Keratinocyte (primary cell): ENCODE results near the gene CSRNP2. TPM values are rescaled to one million over a fixed set of nuclear protein-coding genes. Genes with fewer than 3 reads are reported as not detected.
A peak's percentile ranks its signal among the peaks of the same experiment; 100 is the strongest.

Experiments used
- DNase-seq: peaks from one replicate; pipeline ENCODE4 v3.0.0-alpha.2; 2011; ENCODE audit warnings: low read depth, missing footprints, low spot score
- FAIRE-seq: peaks from 2 replicates; lab custom pipeline; 2011; peaks lifted over from hg19 to GRCh38; lab: Jason Lieb, UNC
- H2AFZ ChIP-seq: 2 replicates; pipeline ENCODE4 v1.6.0; 2012; ENCODE audit warnings: low read length, control low read depth, inconsistent platforms; ENCODE audit not compliant: control insufficient read depth
- H3K27ac ChIP-seq: 2 replicates; pipeline ENCODE4 v1.5.1; 2011; ENCODE audit warnings: low read length; ENCODE audit not compliant: control insufficient read depth, insufficient read depth
- H3K27me3 ChIP-seq: 3 replicates; pipeline ENCODE4 v1.6.0; 2011; ENCODE audit warnings: low read length; ENCODE audit not compliant: control insufficient read depth, insufficient read depth; ENCODE audit errors: extremely low read depth
- H3K36me3 ChIP-seq, 2 experiments: 2 replicates in 1 of 2; 3 replicates in 1 of 2; pipeline ENCODE4 v1.5.1; 2011; ENCODE audit warnings: low read length in 2 of 2, mild to moderate bottlenecking in 1 of 2; ENCODE audit not compliant: control insufficient read depth in 2 of 2, insufficient read depth in 2 of 2; ENCODE audit errors: extremely low read depth in 1 of 2
- H3K4me1 ChIP-seq: 3 replicates; pipeline ENCODE4 v1.5.1; 2011; ENCODE audit warnings: low read length; ENCODE audit not compliant: control insufficient read depth, insufficient read depth; ENCODE audit errors: extremely low read depth
- H3K4me2 ChIP-seq: 3 replicates; pipeline ENCODE4 v1.6.0; 2011; ENCODE audit warnings: low read depth, low read length; ENCODE audit not compliant: control insufficient read depth, insufficient read depth; ENCODE audit errors: extremely low read depth
- H3K4me3 ChIP-seq, 3 experiments: fragments of 200-600 bp in 1 of 3; sonication (generic) in 1 of 3; 2 replicates in 2 of 3; 3 replicates in 1 of 3; pipeline ENCODE4 v1.5.1; 2011 to 2016; ENCODE audit warnings: low read length in 3 of 3, mild to moderate bottlenecking in 3 of 3, control low read depth in 2 of 3, inconsistent platforms in 1 of 3, low read depth in 1 of 3, mixed read lengths in 1 of 3, mixed run types in 1 of 3, moderate library complexity in 1 of 3; ENCODE audit not compliant: control insufficient read depth in 2 of 3, insufficient read depth in 2 of 3; ENCODE audit errors: extremely low read depth in 1 of 3
- H3K79me2 ChIP-seq: 2 replicates; pipeline ENCODE4 v1.6.0; 2012; ENCODE audit warnings: low read length; ENCODE audit not compliant: control insufficient read depth, insufficient read depth
- H3K9ac ChIP-seq: 3 replicates; pipeline ENCODE4 v1.6.0; 2011; ENCODE audit warnings: low read length; ENCODE audit not compliant: control insufficient read depth, insufficient read depth; ENCODE audit errors: extremely low read depth
- H3K9me1 ChIP-seq: 3 replicates; pipeline ENCODE4 v1.6.0; 2011; ENCODE audit warnings: low read length; ENCODE audit not compliant: control insufficient read depth, insufficient read depth; ENCODE audit errors: extremely low read depth
- H3K9me3 ChIP-seq: 2 replicates; pipeline ENCODE4 v1.5.1; 2012; ENCODE audit warnings: low read depth, low read length; ENCODE audit not compliant: control insufficient read depth
- H4K20me1 ChIP-seq: 3 replicates; pipeline ENCODE4 v1.6.0; 2011; ENCODE audit warnings: low read length; ENCODE audit not compliant: control insufficient read depth, insufficient read depth; ENCODE audit errors: extremely low read depth
- EZH2 ChIP-seq: IDR thresholded peaks from one replicate; pipeline ENCODE4 v1.6.1; 2012; ENCODE audit warnings: inconsistent platforms, mild to moderate bottlenecking, low read length, moderate library complexity
- dilution Hi-C: fragments of 300-500 bp; cut with MboI; formaldehyde crosslinking; loops from one replicate; pipeline ENCODE4 v1.7.0; 2020; ENCODE audit warnings: low sequenced_read_pairs; ENCODE audit not compliant: extremely low pct_ligation_motif_present
- polyA plus RNA-seq, 5 experiments: library from polyadenylated mRNA; depleted of rRNA in 3 of 5; stranded (reverse) in 3 of 5; stranded (forward) in 1 of 5; unstranded in 1 of 5; fragments of >200 nt; gene quantifications; 1 replicate in 1 of 5; 2 replicates in 3 of 5; 3 replicates in 1 of 5; pipeline versions ENCODE4 v1.2.1 to v1.2.3, GENCODE V29; 2011 to 2012; ENCODE audit warnings: missing spikeins in 2 of 5, low read depth in 1 of 5, low replicate concordance in 1 of 5
- TF ChIP-seq, protein P1 (sequence below), 3 experiments: IDR thresholded peaks in 1 of 3; conservative IDR thresholded peaks in 1 of 3; optimal IDR thresholded peaks in 1 of 3; 2 replicates in 2 of 3; 3 replicates in 1 of 3; pipeline versions ENCODE3 to v1.5.1; 2011; ENCODE audit warnings: low read length in 3 of 3, mild to moderate bottlenecking in 3 of 3, moderate library complexity in 2 of 3, control low read depth in 1 of 3, inconsistent platforms in 1 of 3; ENCODE audit not compliant: insufficient read depth in 2 of 3; ENCODE audit errors: extremely low read depth in 1 of 3

Gene CSRNP2
- polyA plus RNA-seq, 1 donor (not counting 4 experiments of a cell fraction or from before 2014, with no cell fraction given) = 18.4 TPM

DNA sequence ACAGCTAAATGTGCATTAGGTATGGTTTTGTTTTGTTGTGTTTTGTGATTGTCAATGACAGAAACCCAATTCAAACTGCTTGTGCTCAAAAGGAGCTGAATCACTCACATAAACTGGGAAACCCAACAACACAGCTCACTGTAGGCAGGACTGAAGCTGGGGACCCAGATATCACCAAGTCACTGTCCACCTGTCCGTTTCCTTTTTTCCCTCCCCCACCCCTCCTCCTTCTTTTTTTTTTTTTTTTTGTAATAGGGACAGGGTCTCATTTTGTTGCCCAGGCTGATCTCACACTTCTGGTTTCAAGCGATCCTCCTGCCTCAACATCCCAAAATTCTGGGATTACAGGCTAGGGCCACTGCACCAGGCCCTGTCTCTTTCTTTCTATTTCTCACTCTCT lies 50.3 kb downstream of the CSRNP2 start:
- Histone ChIP-seq H3K4me1 (peaks cover 14% of the 10 kb centered on the region), H3K9me1 (no peaks in the 10 kb centered on the region), H3K4me3 (no peak overlapping the region), H3K4me2 (no peak overlapping the region), H3K79me2 (no peaks in the 10 kb centered on the region), H3K9me3 (no peaks in the 10 kb centered on the region), H3K36me3 (no peaks in the 10 kb centered on the region), H2AFZ (no peak overlapping the region), H3K27ac (no peak overlapping the region), H4K20me1 (no peaks in the 10 kb centered on the region), H3K27me3 (no peaks in the 10 kb centered on the region), H3K9ac (no peak overlapping the region)
- no peak for FAIRE-seq
- TF ChIP-seq EZH2 = no peak
- TF ChIP-seq, protein P1, sequence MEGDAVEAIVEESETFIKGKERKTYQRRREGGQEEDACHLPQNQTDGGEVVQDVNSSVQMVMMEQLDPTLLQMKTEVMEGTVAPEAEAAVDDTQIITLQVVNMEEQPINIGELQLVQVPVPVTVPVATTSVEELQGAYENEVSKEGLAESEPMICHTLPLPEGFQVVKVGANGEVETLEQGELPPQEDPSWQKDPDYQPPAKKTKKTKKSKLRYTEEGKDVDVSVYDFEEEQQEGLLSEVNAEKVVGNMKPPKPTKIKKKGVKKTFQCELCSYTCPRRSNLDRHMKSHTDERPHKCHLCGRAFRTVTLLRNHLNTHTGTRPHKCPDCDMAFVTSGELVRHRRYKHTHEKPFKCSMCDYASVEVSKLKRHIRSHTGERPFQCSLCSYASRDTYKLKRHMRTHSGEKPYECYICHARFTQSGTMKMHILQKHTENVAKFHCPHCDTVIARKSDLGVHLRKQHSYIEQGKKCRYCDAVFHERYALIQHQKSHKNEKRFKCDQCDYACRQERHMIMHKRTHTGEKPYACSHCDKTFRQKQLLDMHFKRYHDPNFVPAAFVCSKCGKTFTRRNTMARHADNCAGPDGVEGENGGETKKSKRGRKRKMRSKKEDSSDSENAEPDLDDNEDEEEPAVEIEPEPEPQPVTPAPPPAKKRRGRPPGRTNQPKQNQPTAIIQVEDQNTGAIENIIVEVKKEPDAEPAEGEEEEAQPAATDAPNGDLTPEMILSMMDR (optimal IDR thresholded peaks at IDR 0.05 in 1 of 3, IDR thresholded peaks at IDR 0.05 in 1 of 3, conservative IDR thresholded peaks at IDR 0.05 in 1 of 3; ENCODE audit: extremely low read depth in 1 of 3, insufficient read depth in 2 of 3, low read length in 3 of 3) = no peak
- dilution Hi-C loops = no loop called here
- no peak for DNase-seq

DNA sequence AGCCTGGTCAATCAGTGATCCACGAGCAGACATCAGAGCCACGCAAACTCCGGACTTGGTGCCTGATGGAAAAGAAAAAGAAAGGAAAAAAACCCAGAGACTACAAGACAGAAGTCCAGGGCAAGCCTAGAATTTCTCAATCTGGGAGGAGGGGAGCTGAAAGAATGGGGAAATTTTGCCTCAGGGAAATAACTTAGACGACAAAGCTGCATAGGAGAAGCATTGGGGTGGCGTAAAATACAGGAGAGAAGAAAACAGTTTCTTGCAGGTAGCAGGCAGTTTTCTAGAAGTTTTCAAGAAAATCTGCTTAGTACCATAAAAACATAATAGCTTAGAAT lies 54.6 kb downstream of the CSRNP2 start:
- H3K9me1 ChIP-seq = no peaks in the 10 kb centered on the region
- no peaks in the 10 kb centered on the region for H4K20me1 ChIP-seq
- TF ChIP-seq, protein P1 (optimal IDR thresholded peaks at IDR 0.05 in 1 of 3, IDR thresholded peaks at IDR 0.05 in 1 of 3, conservative IDR thresholded peaks at IDR 0.05 in 1 of 3; ENCODE audit: extremely low read depth in 1 of 3, insufficient read depth in 2 of 3, low read length in 3 of 3) = no peak
- no peak for TF ChIP-seq EZH2
- peak overlapping the region; percentile 50 for H2AFZ ChIP-seq
- H3K27ac ChIP-seq = no peak overlapping the region
- peaks cover 13% of the 10 kb centered on the region for H3K79me2 ChIP-seq
- H3K36me3 ChIP-seq = no peaks in the 10 kb centered on the region
- DNase-seq (no peak), FAIRE-seq (no peak)
- no peaks in the 10 kb centered on the region for H3K27me3 ChIP-seq
- peaks cover 23% of the 10 kb centered on the region for H3K4me1 ChIP-seq
- H3K9me3 ChIP-seq = no peaks in the 10 kb centered on the region
- peak overlapping the region; percentile 58 for H3K9ac ChIP-seq
- peak overlapping the region; percentile 9 to 47 (median 41) for H3K4me3 ChIP-seq
- dilution Hi-C loops = no loop called here
- peak overlapping the region; percentile 88 for H3K4me2 ChIP-seq
